PC-9 (cell line): ENCODE results near the gene USP2.

ENCODE experiments used
- CTCF ChIP-seq: fragments of 200-600 bp; sonication (generic); conservative IDR thresholded peaks from 2 replicates; pipeline ENCODE4 v1.6.1; 2017; ENCODE audit warnings: mixed run types, antibody characterized with exemption, mild to moderate bottlenecking, moderate library complexity
- EZH2 ChIP-seq: fragments of 200-600 bp; sonication (generic); IDR thresholded peaks from 2 replicates; pipeline ENCODE4 v1.8.0; 2017; ENCODE audit warnings: antibody characterized with exemption, low read depth

- no peak for TF ChIP-seq CTCF
- no peak for TF ChIP-seq EZH2
Measured at GRCh38 chr11:119350302-119350701, 31.2 kb downstream of the USP2 start.
